ENCODE results near the gene JOSD2.

The JOSD2 gene

GRCh38 chr19:50512999-50513745, 2.2 kb upstream of the JOSD2 start:
- DNase-seq, result no peak

GRCh38 chr19:50512112-50512998, 1.4 kb upstream of the JOSD2 start:
- DNase-seq, result no peak

GRCh38 chr19:50510700-50511068, 307 bp downstream of the JOSD2 start:
- no peak for DNase-seq

GRCh38 chr19:50510121-50510670, 795 bp downstream of the JOSD2 start:
- DNase-seq, result no peak

- DNase-seq, result no peak
These were observed 1.6 kb downstream of the JOSD2 start for GRCh38 chr19:50509366-50509765.

GRCh38 chr19:50508843-50509190, 2.2 kb downstream of the JOSD2 start:
- no peak for DNase-seq

GRCh38 chr19:50507376-50507775, 3.6 kb downstream of the JOSD2 start:
- no peak for DNase-seq

GRCh38 chr19:50506700-50507099, 4.3 kb downstream of the JOSD2 start:
- DNase-seq, result no peak

GRCh38 chr19:50505856-50506611, 5.0 kb downstream of the JOSD2 start:
- no peak for DNase-seq

- DNase-seq, result no peak
These were observed 9.2 kb downstream of the JOSD2 start for GRCh38 chr19:50501568-50502475.

- no peak for DNase-seq
These were observed 9.8 kb downstream of the JOSD2 start for GRCh38 chr19:50501186-50501567.

- DNase-seq, result no peak
These were observed 10.2 kb downstream of the JOSD2 start for GRCh38 chr19:50500753-50501151.

- DNase-seq, result no peak
These were observed 10.8 kb downstream of the JOSD2 start for GRCh38 chr19:50500060-50500752.

GRCh38 chr19:50498219-50499056, 12.6 kb downstream of the JOSD2 start:
- DNase-seq, result no peak

- no peak for DNase-seq
These were observed 14.0 kb downstream of the JOSD2 start for GRCh38 chr19:50497022-50497405.

- no peak for DNase-seq
These were observed 14.6 kb downstream of the JOSD2 start for GRCh38 chr19:50496189-50497021.

- no peak for DNase-seq
These were observed 15.9 kb downstream of the JOSD2 start for GRCh38 chr19:50495020-50495531.

- no peak for DNase-seq
These were observed 16.6 kb downstream of the JOSD2 start for GRCh38 chr19:50494186-50495019.
